GM19351 (cell line): Measurements from ENCODE around the gene TBC1D23.
A peak's percentile ranks its signal among the peaks of the same experiment; 100 is the strongest.
"Not testable (repeated sequence)": the region's sequence is repeated elsewhere in the genome, so short reads cannot be mapped to it uniquely, and the experiment has no call there.

Experiments
- ATAC-seq: cut with Tn5 transposase; IDR thresholded peaks from one replicate; pipeline ENCODE4 v1.9.1; 2021; ENCODE audit warnings: mild to moderate bottlenecking, moderate library complexity; ENCODE audit not compliant: unreplicated experiment

The TBC1D23 gene

GRCh38 chr3:100254168-100254777 is 6.5 kb upstream of the TBC1D23 start:
- ATAC-seq = peak; percentile 90

- ATAC-seq = no peak
Measured at GRCh38 chr3:100256731-100257151, 4.1 kb upstream of the TBC1D23 start.

DNA sequence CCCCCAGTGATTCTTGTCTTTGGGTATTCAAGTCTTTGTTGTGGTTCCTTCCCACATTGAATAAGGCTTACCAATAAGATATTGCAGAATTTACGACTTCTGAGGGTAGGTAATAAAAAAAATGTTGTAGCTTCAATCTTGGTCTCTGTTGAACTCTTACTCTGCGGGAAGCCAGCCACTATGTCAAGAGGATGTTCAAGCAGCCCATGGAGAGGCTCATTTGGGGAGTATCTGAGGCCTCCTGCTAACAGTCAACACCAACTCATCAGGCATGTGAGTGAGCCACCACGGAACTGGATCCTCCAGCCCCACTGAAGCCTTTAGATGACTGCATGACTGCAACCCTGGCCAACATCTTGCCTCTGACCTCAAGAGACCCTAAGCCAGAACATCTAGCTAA is 3.2 kb upstream of the TBC1D23 start:
- no peak for ATAC-seq

DNA sequence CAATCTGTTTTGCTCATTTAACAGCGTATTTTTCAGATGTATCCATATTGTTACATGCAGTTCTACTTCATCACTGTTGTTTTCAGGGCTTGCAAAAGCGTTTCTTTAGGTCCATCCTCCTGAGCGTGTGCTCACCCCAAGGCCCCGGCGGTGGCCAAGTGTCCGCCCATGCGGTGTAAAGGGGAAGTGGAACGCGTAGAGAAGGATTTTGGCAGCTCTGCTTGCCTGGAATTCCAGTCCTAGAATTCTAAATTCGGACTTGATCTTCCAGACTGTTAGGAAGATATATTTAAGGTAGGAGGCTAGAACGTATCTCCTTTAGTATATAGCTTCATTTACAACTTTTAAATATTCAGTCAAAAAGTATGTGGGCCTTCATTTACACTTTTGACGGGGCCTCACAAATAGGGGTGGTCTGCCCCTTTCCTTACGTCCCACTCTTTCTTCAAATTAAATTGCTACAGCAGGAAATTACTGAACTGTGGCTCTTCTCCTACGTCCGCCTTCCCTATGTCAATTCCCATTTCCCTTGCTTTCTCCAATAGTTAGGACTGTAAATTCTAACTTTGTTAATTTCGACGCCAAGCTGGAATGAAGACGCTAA is 609 bp upstream of the TBC1D23 start:
- no peak for ATAC-seq

DNA sequence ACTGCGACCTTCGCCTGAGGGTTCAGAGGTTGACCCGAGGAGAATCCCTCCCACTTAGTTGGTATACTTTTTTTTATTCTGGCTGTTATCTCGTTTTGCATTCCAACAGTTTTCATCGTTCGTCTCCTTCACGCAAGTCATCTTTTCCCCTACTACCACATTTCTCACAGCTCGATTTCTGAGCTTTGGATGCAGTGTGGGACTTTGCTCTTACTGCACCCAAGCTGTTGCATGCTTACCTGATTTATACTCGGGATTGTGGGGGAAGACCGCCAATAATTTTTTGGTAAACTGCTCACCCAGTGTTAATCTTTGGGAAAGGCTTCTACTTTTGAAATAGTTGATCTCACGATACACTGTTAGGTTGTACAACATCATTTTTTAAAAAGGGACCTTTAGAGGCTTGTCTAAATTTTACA is 702 bp downstream of the TBC1D23 start:
- ATAC-seq = no peak

GRCh38 chr3:100262925-100263324 is 2.1 kb downstream of the TBC1D23 start:
- not testable (repeated sequence) for ATAC-seq

DNA sequence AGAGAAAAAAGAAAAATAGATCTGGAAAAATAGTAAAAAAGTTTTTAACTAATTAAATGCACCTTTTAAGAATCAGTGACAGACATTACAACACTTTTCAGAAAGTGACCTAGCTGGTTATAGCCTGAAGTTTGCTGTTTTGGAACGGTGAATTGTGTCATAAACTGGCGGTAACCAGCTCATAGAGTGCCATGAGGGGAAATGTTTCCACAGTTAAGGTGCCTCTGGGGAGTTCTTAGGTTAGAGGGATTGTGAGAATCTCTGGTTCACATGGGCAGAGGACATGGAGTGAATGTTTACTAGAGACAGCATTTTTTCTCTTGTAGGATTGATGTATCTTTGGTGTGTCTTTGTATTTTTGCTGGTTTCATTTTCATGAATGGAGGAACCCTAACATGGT is 2.8 kb downstream of the TBC1D23 start:
- ATAC-seq = no peak

DNA sequence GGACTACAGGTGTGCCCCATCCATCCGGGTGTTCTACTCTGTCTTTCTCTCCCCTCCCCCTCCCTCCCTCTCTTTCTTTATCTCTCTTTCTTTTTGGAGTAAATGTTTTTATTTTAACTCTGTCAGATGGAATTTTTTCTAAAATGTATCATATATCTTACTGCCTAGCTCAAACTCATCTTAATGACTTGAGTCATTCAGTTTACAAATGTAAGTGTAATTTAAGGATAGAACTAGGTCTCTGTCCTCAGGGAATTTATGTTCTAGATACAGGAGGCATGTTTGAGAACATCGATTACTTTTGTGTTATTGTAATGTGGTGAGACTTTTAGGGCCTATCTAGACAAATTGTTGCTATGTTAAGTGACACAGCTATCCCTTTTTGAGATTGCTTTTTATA is 3.5 kb downstream of the TBC1D23 start:
- ATAC-seq = no peak

GRCh38 chr3:100265016-100265415 is 4.2 kb downstream of the TBC1D23 start:
- no peak for ATAC-seq

GRCh38 chr3:100266531-100266930 is 5.7 kb downstream of the TBC1D23 start:
- ATAC-seq = no peak

DNA sequence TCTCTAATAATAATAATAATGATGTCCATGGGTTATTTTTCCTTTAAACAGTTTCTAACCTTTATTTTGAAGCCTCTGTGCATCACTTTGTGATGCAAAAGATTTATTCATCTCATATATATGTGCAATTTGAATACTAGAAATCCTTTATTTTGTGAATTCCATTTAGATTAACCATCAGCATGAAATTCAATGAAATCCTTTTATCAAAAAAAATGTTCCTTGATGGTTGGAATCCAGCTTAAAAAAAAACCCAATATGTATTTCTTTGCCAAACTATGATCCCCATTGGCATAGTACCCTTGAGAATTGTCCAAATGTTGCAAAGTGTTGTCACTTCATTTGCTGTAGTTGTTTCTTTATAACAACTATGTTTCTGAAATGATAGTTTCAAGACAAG is 7.4 kb downstream of the TBC1D23 start:
- no peak for ATAC-seq

DNA sequence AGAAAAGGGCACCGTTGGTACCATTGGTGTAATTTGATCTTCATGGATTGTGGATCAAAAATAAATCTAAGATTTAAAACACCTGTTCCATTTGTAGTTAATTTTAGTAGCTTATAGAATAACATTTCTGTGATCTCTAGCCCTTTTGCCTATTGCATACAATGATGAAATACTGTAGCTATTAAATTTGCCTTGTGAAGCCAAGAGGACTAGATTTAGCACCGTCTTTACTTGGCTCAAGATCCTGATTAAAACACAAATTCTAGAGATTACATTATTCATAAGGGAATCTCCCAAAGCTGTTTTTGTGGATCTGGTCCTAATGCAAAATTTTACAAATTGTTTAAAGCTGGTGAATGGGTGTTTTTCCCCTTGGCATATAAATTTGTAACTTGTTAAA is 8.2 kb downstream of the TBC1D23 start:
- no peak for ATAC-seq

- ATAC-seq = no peak
Measured at GRCh38 chr3:100269410-100270214, 8.8 kb downstream of the TBC1D23 start.

GRCh38 chr3:100270215-100270583 is 9.4 kb downstream of the TBC1D23 start:
- ATAC-seq = no peak

- ATAC-seq = no peak
Measured at GRCh38 chr3:100271522-100271921, 10.7 kb downstream of the TBC1D23 start.

- not testable (repeated sequence) for ATAC-seq
Measured at GRCh38 chr3:100272797-100273611, 12.2 kb downstream of the TBC1D23 start.

GRCh38 chr3:100274361-100274760 is 13.6 kb downstream of the TBC1D23 start:
- no peak for ATAC-seq

DNA sequence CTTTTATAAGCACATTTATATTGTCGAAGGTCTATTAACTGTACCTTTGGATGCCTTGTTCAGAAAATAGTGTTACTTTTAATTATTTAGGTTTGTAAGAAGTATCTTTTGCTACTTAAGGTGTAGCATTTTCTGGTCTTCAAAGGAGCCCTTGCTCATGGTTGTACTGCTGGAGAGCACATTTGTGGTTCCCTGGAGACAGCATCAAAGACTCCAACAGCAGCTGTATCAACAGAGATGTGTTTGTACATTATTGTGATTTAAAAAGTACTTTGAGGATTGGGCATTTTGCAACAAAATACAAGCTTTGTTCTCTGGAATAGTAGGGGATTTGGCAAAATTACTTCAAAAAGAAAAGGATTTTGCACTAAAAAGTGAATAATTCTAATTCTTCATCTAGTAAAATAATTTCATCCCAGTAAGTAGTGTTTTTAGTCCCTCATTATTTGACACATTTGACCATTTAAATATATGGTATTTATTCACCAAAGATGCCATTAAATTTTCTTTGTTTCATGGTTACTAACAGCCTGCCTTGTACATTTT is 16.5 kb downstream of the TBC1D23 start:
- ATAC-seq = no peak

DNA sequence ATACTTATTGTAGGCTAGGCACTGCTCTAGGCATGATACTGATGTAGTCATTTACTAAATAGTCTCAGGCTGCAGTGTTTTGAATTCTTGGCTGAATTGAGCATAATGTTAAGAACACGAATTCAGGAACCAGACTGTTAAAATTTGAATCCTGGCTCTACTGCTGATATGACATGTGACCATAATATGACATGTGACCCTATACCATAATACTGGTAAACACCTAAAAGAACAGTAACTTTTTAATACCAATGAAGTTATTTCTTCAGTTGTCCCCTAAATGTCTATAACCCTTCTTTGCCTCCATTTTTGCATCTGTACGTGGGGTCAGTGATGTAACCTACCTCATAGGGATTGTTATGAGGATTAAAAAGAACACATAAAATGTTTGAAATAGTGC is 18.1 kb downstream of the TBC1D23 start:
- ATAC-seq = no peak

DNA sequence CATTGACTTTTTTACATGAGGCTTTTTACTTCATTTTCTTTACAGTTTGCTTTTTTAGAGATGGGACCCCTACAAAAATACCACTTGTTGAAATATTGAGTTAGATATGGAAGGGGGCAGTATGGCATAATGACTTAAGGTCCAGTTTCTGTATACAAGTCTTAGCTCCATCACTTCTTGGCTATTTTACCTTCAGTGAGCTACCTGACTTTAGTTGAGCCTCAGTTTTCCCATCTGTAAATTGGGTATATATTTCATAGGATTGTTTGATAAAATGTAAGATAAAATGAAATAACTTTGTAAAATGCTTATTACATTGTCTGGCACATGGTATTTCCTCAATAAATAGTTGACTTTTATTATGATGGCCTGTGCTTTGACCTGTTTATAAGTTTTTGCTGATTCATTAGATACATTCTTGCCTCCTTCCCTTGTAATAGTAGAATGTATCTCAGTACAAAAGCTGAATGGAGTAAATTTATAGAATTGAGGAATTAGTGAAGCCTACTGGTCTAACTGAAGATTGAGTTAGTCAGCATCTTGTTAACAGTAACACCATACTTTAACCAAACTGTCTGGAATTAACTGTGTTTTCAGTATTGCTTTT is 27.6 kb downstream of the TBC1D23 start:
- no peak for ATAC-seq

DNA sequence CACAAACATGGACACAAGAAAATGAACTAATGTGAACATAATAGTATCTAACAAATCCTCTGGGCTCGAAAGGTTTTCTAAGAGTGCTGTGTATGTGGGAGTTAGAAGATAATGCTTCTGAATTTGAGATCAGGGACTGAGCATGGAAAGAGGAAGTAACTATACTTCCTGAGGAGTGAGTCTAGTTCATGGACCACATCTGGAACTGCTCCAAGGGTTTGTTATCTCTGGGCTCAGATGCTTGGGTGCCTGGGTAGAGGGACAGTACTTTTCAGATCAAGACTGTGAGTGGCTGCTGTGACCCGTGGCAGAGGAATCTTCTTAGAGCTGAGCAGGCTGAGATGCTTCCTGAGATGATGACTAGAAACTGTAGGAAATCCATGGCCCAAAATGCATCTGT is 28.5 kb downstream of the TBC1D23 start:
- no peak for ATAC-seq
